Measurements from ENCODE around the gene ERGIC1.

GRCh38 chr5:172913117-172913850 is 79.2 kb downstream of the ERGIC1 start:
- TF ChIP-seq POLR2AphosphoS5 (IDR thresholded peaks at IDR 0.05; ENCODE audit: low read depth) (no peak), EZH2phosphoT487 (IDR thresholded peaks at IDR 0.05; ENCODE audit: unreplicated experiment) (no peak), CTCF (conservative IDR thresholded peaks at IDR 0.05; ENCODE audit: low read depth in 2 of 2) (no peak), EZH2 (IDR thresholded peaks at IDR 0.05; ENCODE audit: low read depth, unreplicated experiment) (no peak)
